Suprapubic skin (tissue), 4 donors: ENCODE results near the gene PAX5. TPM values are rescaled to one million over a fixed set of nuclear protein-coding genes. Genes with fewer than 3 reads are reported as not detected.
A peak's percentile ranks its signal among the peaks of the same experiment; 100 is the strongest.

Experiments
- DNase-seq, 2 donors: peaks; one replicate each; pipeline ENCODE4 v3.0.0-alpha.2; 2019; ENCODE audit warnings: low spot score in 2 of 2
- H3K27ac ChIP-seq: fragments of 200-600 bp; sonication (generic); one replicate; pipeline ENCODE4 v1.5.1; 2019
- H3K27me3 ChIP-seq: fragments of 200-600 bp; sonication (generic); one replicate; pipeline ENCODE4 v1.5.1; 2019
- H3K36me3 ChIP-seq: fragments of 200-600 bp; sonication (generic); one replicate; pipeline ENCODE4 v1.5.1; 2019
- H3K4me1 ChIP-seq: fragments of 200-600 bp; sonication (generic); one replicate; pipeline ENCODE4 v1.5.1; 2019
- H3K4me3 ChIP-seq: fragments of 200-600 bp; sonication (generic); one replicate; pipeline ENCODE4 v1.5.1; 2019; ENCODE audit warnings: mild to moderate bottlenecking
- H3K9me3 ChIP-seq: fragments of 200-600 bp; sonication (generic); one replicate; pipeline ENCODE4 v1.5.1; 2019
- EP300 ChIP-seq: sonication (generic); formaldehyde crosslinking; IDR thresholded peaks from one replicate; pipeline ENCODE4 v1.6.1; 2017; ENCODE audit warnings: antibody characterized with exemption
- POLR2A ChIP-seq, 2 donors: fragments of 450-650 bp; IDR thresholded peaks; one replicate each; pipeline ENCODE4 v1.6.1; 2017; ENCODE audit warnings: antibody characterized with exemption in 2 of 2, mild to moderate bottlenecking in 2 of 2, moderate library complexity in 2 of 2
- POLR2AphosphoS5 ChIP-seq, 3 donors: sonication (generic); formaldehyde crosslinking; IDR thresholded peaks; one replicate each; pipeline ENCODE4 v1.6.1; 2017; ENCODE audit warnings: antibody characterized with exemption in 3 of 3
- WGBS: methylation state at CpG from one replicate; pipeline ENCODE4 v1.1.5; 2018; 5-methylcytosine and 5-hydroxymethylcytosine counted together
- total RNA-seq, 4 donors: library from RNA; depleted of rRNA; stranded (reverse); fragments of >200 nt; gene quantifications; one replicate each; pipeline ENCODE4 v1.1.0, GENCODE V29; 2016
- TF ChIP-seq, protein P1 (sequence below), 2 donors: fragments of 200-600 bp in 1 of 2; fragments of 450-650 bp in 1 of 2; sonication (generic) in 1 of 2; IDR thresholded peaks; one replicate each; pipeline ENCODE4 v1.5.1; 2016 to 2019; ENCODE audit warnings: antibody characterized with exemption in 2 of 2, mild to moderate bottlenecking in 1 of 2, moderate library complexity in 1 of 2

PAX5 gene
- total RNA-seq, 4 donors from 2014 or later: 0.04 TPM; not detected in 3

DNA sequence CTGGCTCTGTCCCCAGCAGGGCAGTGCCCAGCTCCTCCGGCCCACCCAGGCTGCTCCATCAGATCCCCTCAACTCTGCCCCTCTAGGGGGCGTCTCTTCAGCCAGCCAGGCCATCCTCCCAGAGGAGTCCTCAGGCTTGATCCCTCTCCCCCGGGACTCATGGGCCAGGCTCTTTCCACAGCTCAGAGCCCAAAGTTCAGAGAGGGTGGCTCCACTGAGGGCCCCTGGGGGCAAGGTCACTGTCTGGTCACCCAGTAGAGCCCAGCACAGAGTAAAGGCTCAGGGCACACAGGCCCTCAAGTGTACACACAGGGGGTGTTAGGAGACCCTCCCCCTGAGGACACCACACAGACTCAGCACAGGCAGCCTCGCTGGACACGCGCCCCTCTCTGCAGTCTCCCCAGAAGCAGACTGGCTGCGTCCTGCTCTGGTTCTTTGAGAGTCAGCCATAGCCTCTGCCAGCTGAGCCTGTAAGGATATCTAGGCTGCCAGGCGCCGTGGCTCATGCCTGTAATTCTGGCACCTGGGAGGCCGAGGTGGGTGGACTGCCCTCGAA, 64.8 kb downstream of the PAX5 start:
- Histone ChIP-seq H3K27ac (no peak overlapping the region), H3K4me1 (no peaks in the 10 kb centered on the region), H3K27me3 (peaks cover 9% of the 10 kb centered on the region), H3K36me3 (no peaks in the 10 kb centered on the region), H3K4me3 (no peak overlapping the region), H3K9me3 (no peaks in the 10 kb centered on the region)
- 86% methylated on average over 5 of the region's 11 CpGs for WGBS
- TF ChIP-seq POLR2A (IDR thresholded peaks at IDR 0.05) (no peak), EP300 (no peak), POLR2AphosphoS5 (IDR thresholded peaks at IDR 0.05) (no peak)
- TF ChIP-seq, protein P1, sequence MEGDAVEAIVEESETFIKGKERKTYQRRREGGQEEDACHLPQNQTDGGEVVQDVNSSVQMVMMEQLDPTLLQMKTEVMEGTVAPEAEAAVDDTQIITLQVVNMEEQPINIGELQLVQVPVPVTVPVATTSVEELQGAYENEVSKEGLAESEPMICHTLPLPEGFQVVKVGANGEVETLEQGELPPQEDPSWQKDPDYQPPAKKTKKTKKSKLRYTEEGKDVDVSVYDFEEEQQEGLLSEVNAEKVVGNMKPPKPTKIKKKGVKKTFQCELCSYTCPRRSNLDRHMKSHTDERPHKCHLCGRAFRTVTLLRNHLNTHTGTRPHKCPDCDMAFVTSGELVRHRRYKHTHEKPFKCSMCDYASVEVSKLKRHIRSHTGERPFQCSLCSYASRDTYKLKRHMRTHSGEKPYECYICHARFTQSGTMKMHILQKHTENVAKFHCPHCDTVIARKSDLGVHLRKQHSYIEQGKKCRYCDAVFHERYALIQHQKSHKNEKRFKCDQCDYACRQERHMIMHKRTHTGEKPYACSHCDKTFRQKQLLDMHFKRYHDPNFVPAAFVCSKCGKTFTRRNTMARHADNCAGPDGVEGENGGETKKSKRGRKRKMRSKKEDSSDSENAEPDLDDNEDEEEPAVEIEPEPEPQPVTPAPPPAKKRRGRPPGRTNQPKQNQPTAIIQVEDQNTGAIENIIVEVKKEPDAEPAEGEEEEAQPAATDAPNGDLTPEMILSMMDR (IDR thresholded peaks at IDR 0.05): no peak
- no peak for DNase-seq

DNA sequence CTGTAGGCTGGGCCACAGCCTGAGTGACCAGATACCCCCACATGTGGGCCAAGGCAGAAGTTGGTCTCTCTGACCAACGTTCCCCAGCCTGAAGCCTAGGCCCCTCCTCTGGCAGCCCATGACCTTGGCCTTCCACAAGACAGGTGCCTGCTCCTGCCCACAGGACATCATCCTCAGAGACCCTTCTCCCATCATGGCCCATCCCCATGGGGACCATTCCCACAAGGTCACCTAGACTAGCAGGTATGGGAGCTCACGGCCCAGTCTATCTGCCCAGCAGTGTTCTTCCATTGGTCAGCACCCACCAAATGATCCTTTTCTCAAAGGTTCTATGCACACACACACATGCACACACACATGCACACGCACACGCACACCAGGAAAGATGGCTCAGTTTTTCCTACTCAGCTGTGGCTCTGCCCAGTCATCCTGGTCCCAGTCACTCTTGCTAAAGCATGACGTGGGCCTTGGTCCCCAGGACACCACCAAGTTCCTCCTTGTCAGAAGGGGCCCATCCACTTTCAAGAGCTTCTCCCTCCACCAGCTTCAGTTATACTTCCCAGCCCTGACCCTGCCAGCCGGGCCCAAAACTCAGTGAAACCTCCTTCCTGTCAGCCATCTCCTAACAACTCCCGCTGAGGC, 65.4 kb downstream of the PAX5 start:
- no peak for DNase-seq
- TF ChIP-seq EP300 (no peak), POLR2A (IDR thresholded peaks at IDR 0.05) (no peak), POLR2AphosphoS5 (IDR thresholded peaks at IDR 0.05) (no peak)
- TF ChIP-seq, protein P1 (IDR thresholded peaks at IDR 0.05): no peak
- no peak overlapping the region for H3K4me3 ChIP-seq
- H3K27ac ChIP-seq: no peak overlapping the region
- H3K27me3 ChIP-seq: peaks cover 9% of the 10 kb centered on the region
- no peaks in the 10 kb centered on the region for H3K4me1 ChIP-seq
- H3K36me3 ChIP-seq: no peaks in the 10 kb centered on the region
- no peaks in the 10 kb centered on the region for H3K9me3 ChIP-seq
- 82% methylated on average over 6 of the region's 7 CpGs for WGBS

DNA sequence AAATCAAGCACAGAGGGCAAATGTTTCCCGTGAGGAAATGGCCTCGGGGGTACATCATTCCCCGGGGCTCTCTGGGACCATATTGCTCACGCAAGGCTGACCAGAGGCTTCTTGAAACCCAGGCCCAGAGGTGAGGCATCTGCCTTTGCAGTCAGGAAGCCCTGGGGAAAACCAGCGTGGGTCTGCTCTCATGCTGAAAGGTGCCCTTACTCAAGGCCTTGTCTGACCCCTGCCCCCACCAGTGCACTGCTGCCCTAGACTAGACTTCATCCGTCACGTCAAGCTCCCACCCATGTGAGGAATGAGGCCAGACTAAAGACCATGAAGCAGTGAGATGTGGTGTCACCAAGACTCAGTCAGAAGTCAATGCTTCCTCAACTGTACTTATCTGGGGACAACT, 66.1 kb downstream of the PAX5 start:
- Histone ChIP-seq H3K4me1 (no peaks in the 10 kb centered on the region), H3K36me3 (no peaks in the 10 kb centered on the region), H3K4me3 (no peak overlapping the region), H3K27me3 (peaks cover 9% of the 10 kb centered on the region), H3K9me3 (no peaks in the 10 kb centered on the region), H3K27ac (no peak overlapping the region)
- TF ChIP-seq, protein P1 (IDR thresholded peaks at IDR 0.05): no peak
- TF ChIP-seq POLR2A (IDR thresholded peaks at IDR 0.05): no peak
- no peak for TF ChIP-seq POLR2AphosphoS5 (IDR thresholded peaks at IDR 0.05)
- TF ChIP-seq EP300: no peak
- WGBS: 74% methylated on average over 6 of the region's 7 CpGs
- no peak for DNase-seq

DNA sequence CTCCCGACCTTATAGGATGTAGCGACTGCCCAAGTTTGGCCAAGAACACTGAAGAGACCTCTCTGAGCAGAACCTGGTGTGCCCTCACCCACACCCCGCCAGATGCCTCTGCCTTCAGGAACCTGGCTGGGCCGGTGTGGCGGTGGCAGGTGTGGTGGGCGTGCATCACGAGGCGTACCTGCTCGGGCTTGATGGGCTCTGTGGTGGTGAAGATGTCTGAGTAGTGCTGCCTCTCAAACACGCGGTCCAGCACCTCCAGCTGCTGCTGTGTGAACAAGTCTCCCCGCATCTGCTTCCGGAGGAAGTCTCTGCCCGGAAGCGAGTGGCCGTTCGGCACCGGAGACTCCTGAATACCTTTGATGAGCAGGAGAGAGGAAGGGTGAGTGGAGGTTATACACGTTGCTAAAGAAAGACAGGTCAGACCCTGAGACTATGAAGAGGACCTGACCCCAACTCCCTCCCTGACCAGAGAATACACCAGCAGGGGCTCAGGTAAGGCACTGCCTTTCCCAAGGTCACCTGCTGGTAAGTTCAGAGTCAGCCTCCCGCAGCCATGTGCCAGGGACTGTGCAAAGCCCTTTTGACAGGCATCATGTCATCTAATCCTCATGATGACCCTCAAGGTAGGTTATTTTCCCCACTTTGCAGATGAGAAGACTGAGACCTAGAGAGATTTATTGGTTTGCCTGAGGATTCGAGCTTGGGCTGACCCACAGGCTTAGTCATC, 67.5 kb downstream of the PAX5 start:
- TF ChIP-seq POLR2AphosphoS5 (IDR thresholded peaks at IDR 0.05) (no peak), POLR2A (IDR thresholded peaks at IDR 0.05) (no peak), EP300 (no peak)
- TF ChIP-seq, protein P1 (IDR thresholded peaks at IDR 0.05): no peak
- H3K4me3 ChIP-seq: no peak overlapping the region
- no peaks in the 10 kb centered on the region for H3K36me3 ChIP-seq
- 0% methylated on average over 1 of the region's 21 CpGs for WGBS
- H3K27me3 ChIP-seq: peaks cover 9% of the 10 kb centered on the region
- no peaks in the 10 kb centered on the region for H3K9me3 ChIP-seq
- peak in 1 of 2 donors; percentile 75 for DNase-seq
- H3K4me1 ChIP-seq: no peaks in the 10 kb centered on the region
- no peak overlapping the region for H3K27ac ChIP-seq

DNA sequence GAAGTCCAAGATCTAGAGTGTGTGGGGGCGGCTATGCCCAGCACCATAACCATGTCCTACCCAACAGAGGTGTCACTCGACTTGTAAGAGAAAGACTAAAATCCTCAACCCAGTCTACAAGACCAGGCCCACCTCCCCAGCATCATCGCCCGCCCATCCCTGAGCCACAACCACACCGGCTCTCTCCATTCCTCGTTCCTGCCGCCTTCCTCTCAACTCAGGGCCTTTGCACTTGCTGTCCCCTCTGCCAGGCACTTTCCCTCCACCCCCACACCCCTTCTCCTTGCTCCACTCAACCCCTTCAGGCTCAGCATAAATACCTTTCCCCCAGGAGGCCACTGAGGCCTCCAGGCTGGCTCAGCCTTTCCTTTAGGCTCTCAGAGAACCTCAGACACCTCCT, 69.3 kb downstream of the PAX5 start:
- 90% methylated on average over 7 of the region's 7 CpGs for WGBS
- no peak overlapping the region for H3K27ac ChIP-seq
- H3K9me3 ChIP-seq: no peaks in the 10 kb centered on the region
- peak in 1 of 2 donors; percentile 59 for DNase-seq
- H3K4me1 ChIP-seq: peaks cover 2% of the 10 kb centered on the region
- H3K36me3 ChIP-seq: no peaks in the 10 kb centered on the region
- H3K4me3 ChIP-seq: no peak overlapping the region
- peaks cover 5% of the 10 kb centered on the region for H3K27me3 ChIP-seq
- TF ChIP-seq EP300: no peak
- no peak for TF ChIP-seq POLR2AphosphoS5 (IDR thresholded peaks at IDR 0.05)
- no peak for TF ChIP-seq POLR2A (IDR thresholded peaks at IDR 0.05)
- TF ChIP-seq, protein P1 (IDR thresholded peaks at IDR 0.05): no peak
